ENCODE data around the gene PAFAH1B2.
"Not testable (repeated sequence)": the region's sequence is repeated elsewhere in the genome, so short reads cannot be mapped to it uniquely, and the experiment has no call there.

Gene PAFAH1B2

GRCh38 chr11:117127171-117127901 lies 16.8 kb upstream of the PAFAH1B2 start:
- DNase-seq (ENCODE audit: low spot score), result no peak

- DNase-seq (ENCODE audit: low spot score), result no peak
Measured at GRCh38 chr11:117128289-117128688, 15.8 kb upstream of the PAFAH1B2 start.

- not testable (repeated sequence) for DNase-seq (ENCODE audit: low spot score)
Measured at GRCh38 chr11:117130396-117130795, 13.7 kb upstream of the PAFAH1B2 start.

- DNase-seq (ENCODE audit: low spot score), result no peak
Measured at GRCh38 chr11:117130879-117131278, 13.2 kb upstream of the PAFAH1B2 start.

GRCh38 chr11:117134431-117134830 lies 9.7 kb upstream of the PAFAH1B2 start:
- DNase-seq (ENCODE audit: low spot score), result no peak

- DNase-seq (ENCODE audit: low spot score), result not testable (repeated sequence)
Measured at GRCh38 chr11:117134979-117135378, 9.1 kb upstream of the PAFAH1B2 start.

GRCh38 chr11:117137223-117138086 lies 6.6 kb upstream of the PAFAH1B2 start:
- DNase-seq (ENCODE audit: low spot score), result not testable (repeated sequence)

DNA sequence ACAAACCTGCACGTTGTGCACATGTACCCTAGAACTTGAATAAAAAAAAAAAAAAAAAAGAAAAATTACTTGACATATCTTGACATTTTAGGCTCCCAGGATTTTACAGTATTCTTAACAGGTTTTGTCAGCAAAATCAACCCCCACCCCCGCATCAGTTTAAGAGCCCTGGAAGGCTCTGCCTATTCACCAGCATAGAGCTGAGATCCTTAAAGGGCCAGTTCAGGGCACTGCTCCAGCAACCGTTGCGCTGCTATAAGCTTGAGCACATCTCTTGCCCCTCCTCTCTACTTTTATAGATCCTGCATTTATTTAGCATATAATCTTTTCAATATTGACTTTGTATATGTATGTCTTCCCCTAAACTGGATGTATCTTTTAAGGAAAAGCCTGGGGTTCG lies 697 bp upstream of the PAFAH1B2 start:
- peak; percentile 49 for DNase-seq (ENCODE audit: low spot score)

DNA sequence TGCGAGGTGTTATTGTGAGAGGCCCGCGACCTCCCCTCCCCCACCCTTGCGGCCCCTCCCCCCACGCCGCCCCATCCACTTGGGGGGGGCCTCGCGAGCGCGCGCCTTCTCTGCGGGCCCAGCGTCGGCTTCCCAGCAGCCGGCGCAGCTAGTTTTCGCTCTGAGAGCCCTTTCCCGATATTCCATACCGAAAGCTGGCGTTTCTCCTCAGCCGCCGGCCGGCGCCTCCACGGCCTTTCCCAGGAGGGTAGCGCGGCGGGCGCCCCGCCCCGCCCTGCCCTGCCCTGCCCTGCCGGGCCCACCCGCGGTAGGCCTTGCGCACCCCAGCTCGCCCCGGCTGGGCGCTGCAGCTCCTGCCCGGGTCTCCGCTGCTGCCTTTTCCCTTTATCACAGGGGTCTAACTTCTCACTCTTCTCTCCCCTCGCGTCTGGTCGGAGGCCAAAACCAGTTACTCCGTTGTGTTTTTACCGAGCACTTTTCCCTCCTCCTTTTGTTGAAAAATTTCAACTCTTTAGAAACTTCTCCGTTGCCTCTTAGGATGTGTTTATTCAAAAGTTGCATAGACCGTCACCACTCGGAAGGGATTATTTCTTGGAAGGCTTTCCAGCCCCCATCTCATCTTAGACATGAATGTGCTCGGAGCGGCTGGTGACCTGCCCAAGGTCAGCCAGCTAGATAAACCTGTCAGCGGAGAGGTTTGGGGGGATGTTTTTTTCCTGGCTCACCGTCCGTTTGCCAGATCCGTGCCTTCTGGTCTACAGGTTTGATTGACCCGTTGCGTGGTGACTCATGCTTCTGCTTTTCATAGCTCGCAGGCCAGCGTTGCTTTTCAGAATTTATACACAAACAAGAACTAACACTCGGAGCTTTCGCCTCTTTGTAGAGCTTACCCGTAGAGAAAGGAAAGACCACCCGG lies 648 bp downstream of the PAFAH1B2 start:
- peak; percentile 64 for DNase-seq (ENCODE audit: low spot score)

GRCh38 chr11:117145393-117145761 lies 1.3 kb downstream of the PAFAH1B2 start:
- DNase-seq (ENCODE audit: low spot score), result peak; percentile 58

GRCh38 chr11:117146521-117146920 lies 2.4 kb downstream of the PAFAH1B2 start:
- DNase-seq (ENCODE audit: low spot score), result no peak

GRCh38 chr11:117152066-117152465 lies 8.0 kb downstream of the PAFAH1B2 start:
- DNase-seq (ENCODE audit: low spot score), result no peak

DNA sequence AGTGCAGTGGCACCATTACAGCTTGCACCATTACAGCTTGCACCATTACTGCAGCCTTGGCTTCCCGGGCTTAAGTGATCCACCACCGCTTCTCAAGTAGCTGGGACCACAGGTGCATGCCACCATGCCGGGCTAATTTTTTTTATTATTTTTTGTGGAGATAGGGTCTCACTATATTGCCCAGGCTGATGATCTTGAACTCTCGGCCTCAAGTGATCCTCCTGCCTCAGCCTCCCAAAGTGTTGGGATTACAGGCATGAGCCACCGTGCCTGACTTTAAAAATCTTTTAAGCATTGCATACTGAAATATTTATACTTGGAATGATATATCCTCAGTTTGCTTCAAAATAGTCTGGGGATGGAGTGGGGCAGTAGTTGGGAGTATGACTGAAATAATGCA lies 10.4 kb downstream of the PAFAH1B2 start:
- no peak for DNase-seq (ENCODE audit: low spot score)

- no peak for DNase-seq (ENCODE audit: low spot score)
Measured at GRCh38 chr11:117157507-117157906, 13.4 kb downstream of the PAFAH1B2 start.

DNA sequence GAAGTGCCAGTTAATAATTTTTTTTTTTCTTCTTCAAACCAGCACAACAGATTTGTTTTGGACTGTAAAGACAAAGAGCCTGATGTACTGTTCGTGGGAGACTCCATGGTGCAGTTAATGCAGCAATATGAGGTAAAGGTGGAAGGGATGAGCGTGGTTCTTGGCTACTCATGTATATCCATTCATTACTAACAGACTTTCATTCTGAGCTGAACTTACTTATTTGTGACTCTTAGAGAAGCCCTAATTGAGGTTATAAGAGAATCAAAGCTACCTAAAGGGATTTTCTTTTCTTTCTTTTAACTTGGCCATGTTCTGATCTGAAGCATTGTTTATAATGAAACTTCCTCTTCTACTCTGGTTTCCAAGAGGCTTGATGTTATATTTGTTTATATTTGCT lies 15.8 kb downstream of the PAFAH1B2 start:
- no peak for DNase-seq (ENCODE audit: low spot score)

GRCh38 chr11:117160826-117161225 lies 16.7 kb downstream of the PAFAH1B2 start:
- no peak for DNase-seq (ENCODE audit: low spot score)

DNA sequence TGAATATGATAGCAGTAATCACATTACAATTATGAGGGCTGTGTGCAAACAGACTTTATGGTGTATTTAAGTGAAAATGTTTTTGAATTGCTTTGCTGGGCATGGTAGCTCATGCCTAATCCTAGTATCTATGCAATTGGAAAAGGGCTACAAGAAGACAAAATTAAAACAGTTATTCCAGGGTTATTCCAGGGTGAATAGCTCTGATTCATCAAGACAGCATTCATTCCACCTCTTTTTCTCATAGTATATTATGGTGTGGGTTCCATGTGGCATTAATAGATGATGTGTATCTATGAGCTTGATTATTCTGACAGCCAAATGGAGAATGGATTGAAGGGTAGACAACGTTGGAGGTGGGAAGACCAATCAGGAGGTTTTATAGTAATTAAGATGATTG lies 22.4 kb downstream of the PAFAH1B2 start:
- no peak for DNase-seq (ENCODE audit: low spot score)

DNA sequence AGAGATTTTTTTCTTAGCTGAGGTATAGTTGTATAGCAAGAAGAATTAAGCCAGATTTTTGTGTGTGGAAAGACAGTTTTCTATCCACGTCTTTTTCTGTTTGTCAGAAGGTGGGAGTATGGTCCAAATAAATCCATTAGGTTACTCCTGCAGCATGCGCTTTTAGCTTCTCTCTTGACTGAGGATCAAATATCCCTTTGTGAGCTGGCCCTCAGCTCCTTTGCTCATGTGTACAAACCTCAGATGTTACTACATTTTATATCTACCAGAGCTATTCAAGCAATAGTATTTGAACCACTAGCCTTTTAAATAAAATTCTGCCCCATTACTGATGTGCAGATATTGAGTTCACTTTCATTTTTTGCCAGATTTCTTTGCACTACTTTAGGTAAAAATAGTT lies 25.6 kb downstream of the PAFAH1B2 start:
- no peak for DNase-seq (ENCODE audit: low spot score)

- no peak for DNase-seq (ENCODE audit: low spot score)
Measured at GRCh38 chr11:117170210-117170609, 26.1 kb downstream of the PAFAH1B2 start.

DNA sequence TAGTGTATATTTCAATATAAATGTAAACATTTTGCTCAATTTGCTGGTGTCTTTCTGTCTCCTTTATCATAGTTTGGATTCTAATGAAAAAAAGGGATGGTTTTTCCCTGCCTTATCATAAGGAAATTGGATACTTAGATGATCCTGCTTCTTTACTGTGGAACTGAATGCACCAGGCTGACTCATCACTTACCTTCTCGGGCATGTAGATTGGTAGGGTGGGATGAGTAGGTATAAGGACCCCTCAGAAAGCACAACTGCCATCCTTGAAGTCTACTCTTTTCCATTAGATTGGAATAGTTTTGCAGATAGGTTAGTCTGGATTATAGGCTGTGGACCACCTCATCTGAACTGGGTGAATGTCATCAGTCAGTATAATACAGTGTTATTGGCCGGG lies 26.9 kb downstream of the PAFAH1B2 start:
- no peak for DNase-seq (ENCODE audit: low spot score)

GRCh38 chr11:117171404-117172061 lies 27.4 kb downstream of the PAFAH1B2 start:
- DNase-seq (ENCODE audit: low spot score), result no peak

Data from AG08395 (cell line).